KMS-11 (cell line): Measurements from ENCODE around the gene PTPRU.

ENCODE experiments used
- H2AFZ ChIP-seq: fragments of 200-600 bp; sonication (generic); 2 replicates; pipeline ENCODE4 v1.6.1; 2016; ENCODE audit warnings: antibody characterized with exemption, mixed run types, low read depth
- H3K27ac ChIP-seq: fragments of 200-600 bp; sonication (generic); 2 replicates; pipeline ENCODE4 v1.6.1; 2016; ENCODE audit warnings: mild to moderate bottlenecking, mixed run types
- H3K27me3 ChIP-seq: fragments of 200-600 bp; sonication (generic); 2 replicates; pipeline ENCODE4 v1.6.1; 2017; ENCODE audit warnings: mild to moderate bottlenecking, low read depth, mixed run types, moderate library complexity; ENCODE audit not compliant: insufficient read depth
- H3K36me3 ChIP-seq: fragments of 200-600 bp; sonication (generic); 2 replicates; pipeline ENCODE4 v1.6.1; 2017; ENCODE audit warnings: mild to moderate bottlenecking, mixed run types; ENCODE audit not compliant: insufficient read depth
- H3K4me1 ChIP-seq: fragments of 200-600 bp; sonication (generic); 2 replicates; pipeline ENCODE4 v1.6.1; 2016; ENCODE audit warnings: mild to moderate bottlenecking, low read depth, mixed run types; ENCODE audit not compliant: poor library complexity, severe bottlenecking
- H3K4me2 ChIP-seq: fragments of 200-600 bp; sonication (generic); 2 replicates; pipeline ENCODE4 v1.7.0; 2016; ENCODE audit warnings: mild to moderate bottlenecking, mixed run types
- H3K4me3 ChIP-seq: fragments of 200-600 bp; sonication (generic); IDR thresholded peaks from 2 replicates; pipeline ENCODE4 v1.6.1; 2017; ENCODE audit warnings: low read depth, low read length, mixed read lengths; ENCODE audit not compliant: insufficient read depth
- H3K79me2 ChIP-seq: fragments of 200-600 bp; sonication (generic); 2 replicates; pipeline ENCODE4 v1.6.1; 2016; ENCODE audit warnings: low read depth, mixed run types; ENCODE audit not compliant: insufficient read depth
- H3K9ac ChIP-seq: fragments of 200-600 bp; sonication (generic); 2 replicates; pipeline ENCODE4 v1.6.1; 2016; ENCODE audit warnings: mild to moderate bottlenecking, mixed run types
- H4K20me1 ChIP-seq: fragments of 200-600 bp; sonication (generic); 2 replicates; pipeline ENCODE4 v1.6.1; 2016; ENCODE audit warnings: mild to moderate bottlenecking, mixed run types; ENCODE audit not compliant: insufficient read depth
- CTCF ChIP-seq: fragments of 200-600 bp; sonication (generic); conservative IDR thresholded peaks from 2 replicates; pipeline ENCODE4 v1.6.1; 2017; ENCODE audit warnings: low read depth, mild to moderate bottlenecking, antibody characterized with exemption, low read length, moderate library complexity, mixed read lengths

The PTPRU gene

DNA sequence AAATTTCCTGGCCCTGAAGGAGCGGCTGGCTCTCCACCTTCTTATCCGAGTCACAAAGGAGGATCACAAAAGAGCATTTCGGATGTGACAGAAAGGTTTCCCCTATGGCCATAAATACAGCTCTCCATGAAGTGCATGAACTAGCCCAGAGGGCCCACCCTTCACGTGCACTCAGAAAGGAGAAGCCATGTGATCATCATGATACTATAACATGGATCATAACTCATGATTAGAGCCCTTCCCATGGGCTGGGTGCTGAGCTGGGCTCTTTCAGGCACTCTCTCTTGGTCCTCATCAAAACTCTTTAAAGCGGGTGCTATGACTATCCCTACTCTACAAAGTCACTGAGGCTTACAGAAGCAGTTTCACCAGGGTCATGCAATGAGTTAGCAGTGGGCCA lies 135.0 kb downstream of the PTPRU start:
- Histone ChIP-seq H2AFZ (no peak overlapping the region), H3K27ac (no peak overlapping the region), H3K4me2 (no peak overlapping the region), H3K79me2 (no peaks in the 10 kb centered on the region), H3K4me1 (no peaks in the 10 kb centered on the region), H3K36me3 (no peaks in the 10 kb centered on the region), H3K4me3 (no peak overlapping the region), H3K9ac (no peak overlapping the region), H4K20me1 (no peaks in the 10 kb centered on the region), H3K27me3 (peaks cover 13% of the 10 kb centered on the region; the same call in 1 of the 2 replicates)
- no peak for TF ChIP-seq CTCF

- peaks cover 13% of the 10 kb centered on the region; the same call in 1 of the 2 replicates for H3K27me3 ChIP-seq
- no peaks in the 10 kb centered on the region for H3K79me2 ChIP-seq
- no peak overlapping the region for H2AFZ ChIP-seq
- TF ChIP-seq CTCF = no peak
- no peaks in the 10 kb centered on the region for H3K36me3 ChIP-seq
- H3K9ac ChIP-seq = no peak overlapping the region
- no peak overlapping the region for H3K4me2 ChIP-seq
- no peaks in the 10 kb centered on the region for H4K20me1 ChIP-seq
- H3K4me3 ChIP-seq = no peak overlapping the region
- H3K27ac ChIP-seq = no peak overlapping the region
- H3K4me1 ChIP-seq = no peaks in the 10 kb centered on the region
These were observed 135.8 kb downstream of the PTPRU start for GRCh38 chr1:29372108-29372507.
